Left forelimb (tissue), 1 donor: ENCODE results near the gene WWTR1.
A peak's percentile ranks its signal among the peaks of the same experiment; 100 is the strongest.

Source experiments
- DNase-seq: peaks from one replicate; pipeline ENCODE4 v3.0.0-alpha.2; 2018; ENCODE audit warnings: low spot score

The WWTR1 gene

GRCh38 chr3:149657926-149658743 is at the start of gene WWTR1:
Gene WWTR1 (minus strand): TSS chr3:149658025. CDS start chr3:149657306, 719 bp downstream.
- peak; percentile 95 for DNase-seq

- peak; percentile 80 for DNase-seq
Observed at GRCh38 chr3:149706905-149707304, 49.1 kb upstream of the WWTR1 start.

GRCh38 chr3:149705416-149705815 is 47.6 kb upstream of the WWTR1 start:
- no peak for DNase-seq

GRCh38 chr3:149703466-149703865 is 45.6 kb upstream of the WWTR1 start:
- no peak for DNase-seq

GRCh38 chr3:149702691-149703441 is 45.0 kb upstream of the WWTR1 start:
- no peak for DNase-seq

GRCh38 chr3:149701977-149702350 is 44.1 kb upstream of the WWTR1 start:
- DNase-seq = no peak

- DNase-seq = no peak
Observed at GRCh38 chr3:149701206-149701976, 43.6 kb upstream of the WWTR1 start.

- no peak for DNase-seq
Observed at GRCh38 chr3:149688122-149688757, 30.4 kb upstream of the WWTR1 start.

GRCh38 chr3:149686996-149687395 is 29.2 kb upstream of the WWTR1 start:
- DNase-seq = no peak

GRCh38 chr3:149678351-149678950 is 20.6 kb upstream of the WWTR1 start:
- DNase-seq = no peak

GRCh38 chr3:149673393-149673792 is 15.6 kb upstream of the WWTR1 start:
- DNase-seq = no peak

- DNase-seq = no peak
Observed at GRCh38 chr3:149670742-149671492, 13.1 kb upstream of the WWTR1 start.

- no peak for DNase-seq
Observed at GRCh38 chr3:149667576-149667975, 9.8 kb upstream of the WWTR1 start.

- DNase-seq = no peak
Observed at GRCh38 chr3:149663966-149664365, 6.1 kb upstream of the WWTR1 start.

GRCh38 chr3:149662240-149662887 is 4.5 kb upstream of the WWTR1 start:
- no peak for DNase-seq

- DNase-seq = no peak
Observed at GRCh38 chr3:149660462-149660861, 2.6 kb upstream of the WWTR1 start.

GRCh38 chr3:149658744-149659497 is 1.1 kb upstream of the WWTR1 start:
- peak; percentile 76 for DNase-seq

GRCh38 chr3:149657321-149657925 is 402 bp downstream of the WWTR1 start:
- DNase-seq = no peak
